Heart left ventricle (tissue), 16 donors: Measurements from ENCODE around the gene MMP27. TPM values are rescaled to one million over a fixed set of nuclear protein-coding genes. Genes with fewer than 3 reads are reported as not detected.
"Not testable (repeated sequence)": the region's sequence is repeated elsewhere in the genome, so short reads cannot be mapped to it uniquely, and the experiment has no call there.

Experiments
- ATAC-seq, 4 donors: fragments of 200-7000 bp; cut with Tn5 transposase; one replicate each; pipeline ENCODE4 v1.9.1; 2020 to 2022; ENCODE audit warnings: moderate library complexity in 4 of 4, mild to moderate bottlenecking in 3 of 4, moderate number of reproducible peaks in 1 of 4
- DNase-seq, 5 donors: peaks; one replicate each; pipeline ENCODE4 v3.0.0-alpha.2; 2020
- H3K27ac ChIP-seq, 12 donors: fragments of 200-600 bp; sonication (generic) in 4 of 12; one replicate each; pipeline versions ENCODE4 v1.5.0 to v1.8.0; 2016 to 2022; ENCODE audit warnings: mild to moderate bottlenecking in 2 of 12
- H3K27me3 ChIP-seq, 9 donors: fragments of 200-600 bp; sonication (generic) in 2 of 9; one replicate each; pipeline versions ENCODE4 v1.5.1 to v1.8.0; 2016 to 2022; ENCODE audit warnings: mild to moderate bottlenecking in 3 of 9
- H3K36me3 ChIP-seq, 9 donors: fragments of 200-600 bp; sonication (generic) in 2 of 9; one replicate each; pipeline versions ENCODE4 v1.5.0 to v1.8.0; 2018 to 2022; ENCODE audit warnings: mild to moderate bottlenecking in 2 of 9
- H3K4me1 ChIP-seq, 12 donors: fragments of 200-600 bp; sonication (generic) in 4 of 12; one replicate each; pipeline versions ENCODE4 v1.5.0 to v1.8.0; 2016 to 2022; ENCODE audit warnings: mild to moderate bottlenecking in 3 of 12
- H3K4me3 ChIP-seq, 12 donors: fragments of 200-600 bp; sonication (generic) in 4 of 12; one replicate each; pipeline versions ENCODE4 v1.5.0 to v1.8.0; 2017 to 2022; ENCODE audit warnings: mild to moderate bottlenecking in 9 of 12, moderate library complexity in 4 of 12
- H3K9me3 ChIP-seq, 12 donors: fragments of 200-600 bp; sonication (generic) in 4 of 12; one replicate each; pipeline versions ENCODE4 v1.5.0 to v1.8.0; 2016 to 2022; ENCODE audit warnings: mild to moderate bottlenecking in 1 of 12
- POLR2A ChIP-seq, 2 donors: fragments of 450-650 bp; IDR thresholded peaks; one replicate each; pipeline ENCODE4 v1.6.1; 2017; ENCODE audit warnings: antibody characterized with exemption in 2 of 2, mild to moderate bottlenecking in 2 of 2, moderate library complexity in 2 of 2
- WGBS, 4 donors: extraction: QIAGEN DNeasy Blood & Tissue Kit in 2 of 4; methylation state at CpG; one replicate each; pipeline versions ENCODE4 v1.1.5 to v1.1.7; 2013 to 2018; 5-methylcytosine and 5-hydroxymethylcytosine counted together
- intact Hi-C, 10 donors: fragments of 100-400 bp; cut with DNase I; formaldehyde crosslinking; loops; one replicate each; pipeline versions ENCODE4 v1.11.1 to v1.14.2; 2022
- long read RNA-seq, 3 donors: library from polyadenylated mRNA; unstranded; transcript quantifications; one replicate each; pipeline ENCODE4 v2.0.0, GENCODE V29; 2020 to 2021
- polyA plus RNA-seq, 2 donors: library from polyadenylated mRNA; stranded (reverse); fragments of 200-250 nt; gene quantifications; one replicate each; pipeline ENCODE4 v1.2.3, GENCODE V29; 2013
- total RNA-seq, 9 donors: library from RNA; depleted of rRNA in 2 of 9; stranded (reverse); fragments of >200 nt in 2 of 9; fragmentation: NEBNext Ultra II Directional in 3 of 9; extraction: Animal tissue kit (Norgen Biotek cat#: 25700) in 3 of 9; gene quantifications; one replicate each; pipeline versions ENCODE4 v1.1.0 to v1.2.4, GENCODE V29; 2016 to 2023
- TF ChIP-seq, protein P1 (sequence below), 12 donors: fragments of 200-600 bp; sonication (generic) in 4 of 12; IDR thresholded peaks; one replicate each; pipeline versions ENCODE4 v1.5.0 to v1.8.0; 2018 to 2022; ENCODE audit warnings: antibody characterized with exemption in 12 of 12, mild to moderate bottlenecking in 5 of 12
- donor health status: ischemic (EF 13 %, LVEDD 7.1; RV severe dilation, severe dysfunction).
- donor health status: healthy with polysubstance abuse.
- donor health status: DM: no; HTN: yes; CAD: no.
- donor health status: DM: no; HTN: no; CAD: no.
- donor health status: ischemic (EF 25% LVEDD 6.9; RV normal size, moderate dysfunction).
- donor health status: ischemic (EF 25% LVEDD 5.7; RV mildly dilated, moderate dysfunction).
- donor health status: healthy.
- donor health status: DM: yes; HTN: yes; CAD: no.
- donor health status: ischemic (EF 35%, LVEDD 5.7; RV mildly dilated, moderate dysfunction).
- donor health status: nonischemic (EF 11% LVEDD 7.7; RV severe dilation, severe dysfunction).
- donor health status: DM: yes; HTN: yes; CAD: no.
- donor health status: PGD.
- donor health status: ischemic (EF 29% LVEDD 5.4; RV normal size, mild dysfunction).
- donor health status: nonischemic (EF 23%, LVEDD 6.1; RV moderate dilation, normal function).

MMP27 gene
- under 1 TPM in 1 of 9 donors, not detected in 8; 0.14 TPM for total RNA-seq
- polyA plus RNA-seq: not detected
- long read RNA-seq, donor 1: 0 reads
- long read RNA-seq, donor 2: 0 reads
- long read RNA-seq, donor 3: 0 reads

GRCh38 chr11:102705626-102706025 lies at the start of gene MMP27:
MMP27 (minus strand) TSS chr11:102705769; CDS start chr11:102705714, 55 bp downstream.
- Histone ChIP-seq H3K4me3 (no peak within 1 kb of the TSS), H3K4me1 (no peaks in the 10 kb centered on the region), H3K36me3 (no peaks in the 10 kb centered on the region), H3K27me3 (no peaks in the 10 kb centered on the region), H3K9me3 (no peaks in the 10 kb centered on the region), H3K27ac (no peak within 1 kb of the TSS)
- intact Hi-C loops: no loop called here
- WGBS, 4 donors: 77 to 87% (median 78%) methylated on average over 5 of the region's 5 CpGs
- ATAC-seq (no peak), DNase-seq (no peak)
- no peak for TF ChIP-seq POLR2A (IDR thresholded peaks at IDR 0.05)
- TF ChIP-seq, protein P1, sequence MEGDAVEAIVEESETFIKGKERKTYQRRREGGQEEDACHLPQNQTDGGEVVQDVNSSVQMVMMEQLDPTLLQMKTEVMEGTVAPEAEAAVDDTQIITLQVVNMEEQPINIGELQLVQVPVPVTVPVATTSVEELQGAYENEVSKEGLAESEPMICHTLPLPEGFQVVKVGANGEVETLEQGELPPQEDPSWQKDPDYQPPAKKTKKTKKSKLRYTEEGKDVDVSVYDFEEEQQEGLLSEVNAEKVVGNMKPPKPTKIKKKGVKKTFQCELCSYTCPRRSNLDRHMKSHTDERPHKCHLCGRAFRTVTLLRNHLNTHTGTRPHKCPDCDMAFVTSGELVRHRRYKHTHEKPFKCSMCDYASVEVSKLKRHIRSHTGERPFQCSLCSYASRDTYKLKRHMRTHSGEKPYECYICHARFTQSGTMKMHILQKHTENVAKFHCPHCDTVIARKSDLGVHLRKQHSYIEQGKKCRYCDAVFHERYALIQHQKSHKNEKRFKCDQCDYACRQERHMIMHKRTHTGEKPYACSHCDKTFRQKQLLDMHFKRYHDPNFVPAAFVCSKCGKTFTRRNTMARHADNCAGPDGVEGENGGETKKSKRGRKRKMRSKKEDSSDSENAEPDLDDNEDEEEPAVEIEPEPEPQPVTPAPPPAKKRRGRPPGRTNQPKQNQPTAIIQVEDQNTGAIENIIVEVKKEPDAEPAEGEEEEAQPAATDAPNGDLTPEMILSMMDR (IDR thresholded peaks at IDR 0.05): no peak

DNA sequence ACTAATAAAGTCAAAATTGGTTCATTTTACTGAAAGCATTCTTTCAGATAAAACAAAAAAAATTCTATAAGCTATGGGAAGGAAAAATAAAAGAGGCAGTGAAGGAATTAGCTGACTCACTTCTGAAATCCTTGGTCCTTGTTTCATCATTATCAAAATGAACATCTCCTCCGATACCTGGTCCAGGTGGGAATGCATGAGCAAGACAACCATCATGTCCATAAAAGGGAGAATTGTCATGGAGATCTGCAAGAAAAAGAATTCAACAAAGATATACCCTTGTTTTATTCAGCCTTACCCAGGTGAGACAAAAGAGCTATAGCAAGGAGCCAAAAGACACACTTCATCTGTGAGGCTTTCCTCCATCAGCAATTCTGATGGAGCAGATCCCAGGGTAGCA lies 47.7 kb upstream of the MMP27 start:
- H3K4me1 ChIP-seq: peaks cover 0 to 5% (median 0%) of the 10 kb centered on the region in 12 donors
- WGBS, 4 donors: 94 to 100% (median 98%) methylated on average over 1 of the region's 1 CpG
- peaks cover 0 to 58% (median 0%) of the 10 kb centered on the region in 9 donors for H3K27me3 ChIP-seq
- no peak for DNase-seq
- H3K36me3 ChIP-seq: no peaks in the 10 kb centered on the region
- no peak for ATAC-seq
- intact Hi-C loops: no loop called here
- no peak overlapping the region for H3K4me3 ChIP-seq
- no peak overlapping the region for H3K27ac ChIP-seq
- H3K9me3 ChIP-seq: peaks cover 0 to 4% (median 0%) of the 10 kb centered on the region in 12 donors
- no peak for TF ChIP-seq POLR2A (IDR thresholded peaks at IDR 0.05)
- TF ChIP-seq, protein P1 (IDR thresholded peaks at IDR 0.05): no peak

DNA sequence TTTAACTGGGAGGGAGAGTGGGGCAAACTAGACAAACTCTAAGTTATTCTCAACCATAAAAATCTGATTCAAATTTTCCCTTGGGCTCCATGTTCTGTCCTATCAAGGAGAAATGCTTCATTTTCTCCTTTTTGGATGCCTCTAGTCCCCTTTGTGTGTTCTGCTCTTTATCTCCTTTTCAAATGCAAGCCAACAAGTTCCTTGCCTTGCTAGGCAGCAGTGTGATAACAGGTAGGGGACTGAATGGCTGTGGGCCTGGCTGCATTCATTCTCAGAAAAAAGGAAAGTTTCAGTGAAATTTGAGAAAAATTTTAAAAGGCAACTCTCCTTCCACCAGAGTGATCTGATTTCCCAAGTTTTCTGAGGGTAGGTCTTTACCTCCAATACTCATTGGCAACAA lies 46.1 kb upstream of the MMP27 start:
- Histone ChIP-seq H3K9me3 (peaks cover 0 to 10% (median 0%) of the 10 kb centered on the region in 12 donors), H3K4me3 (no peak overlapping the region), H3K4me1 (no peaks in the 10 kb centered on the region), H3K27ac (no peak overlapping the region), H3K36me3 (no peaks in the 10 kb centered on the region), H3K27me3 (peaks cover 0 to 54% (median 0%) of the 10 kb centered on the region in 9 donors)
- TF ChIP-seq, protein P1 (IDR thresholded peaks at IDR 0.05): no peak
- TF ChIP-seq POLR2A (IDR thresholded peaks at IDR 0.05): no peak
- intact Hi-C loops: no loop called here
- DNase-seq (no peak), ATAC-seq (no peak)

DNA sequence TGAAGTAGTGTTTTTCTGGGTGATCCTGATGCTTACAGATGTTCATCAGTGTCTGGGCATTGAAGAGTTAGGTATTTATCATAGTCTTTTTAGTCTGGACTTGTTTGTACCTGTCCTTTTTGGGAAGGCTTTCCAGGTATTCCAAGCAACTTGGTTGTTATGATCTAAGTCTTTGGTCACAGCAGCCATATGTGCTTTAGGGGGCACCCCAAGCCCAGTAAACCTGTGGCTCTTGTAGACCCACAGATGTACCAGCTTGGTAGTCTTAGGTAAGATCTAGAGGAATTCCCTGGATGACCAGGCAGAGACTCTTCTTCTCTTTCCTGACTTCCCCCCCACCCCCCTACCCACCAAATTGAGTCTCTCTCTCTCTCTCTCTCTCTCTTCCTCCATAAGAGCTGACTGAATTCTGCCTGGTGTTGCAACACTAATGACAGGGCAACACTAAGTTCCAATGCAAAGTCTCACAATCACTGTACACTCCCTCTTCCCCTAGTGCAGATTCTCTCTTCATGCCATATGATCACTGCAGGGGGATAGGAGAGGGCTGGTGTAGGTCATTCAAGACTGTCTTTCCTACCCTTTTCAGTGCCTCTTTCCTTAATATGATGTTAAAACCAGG lies 43.6 kb upstream of the MMP27 start:
- Histone ChIP-seq H3K4me3 (no peak overlapping the region), H3K9me3 (peaks cover 0 to 10% (median 0%) of the 10 kb centered on the region in 12 donors), H3K27ac (no peak overlapping the region), H3K36me3 (no peaks in the 10 kb centered on the region), H3K4me1 (no peaks in the 10 kb centered on the region), H3K27me3 (peaks cover 0 to 41% (median 0%) of the 10 kb centered on the region in 9 donors)
- ATAC-seq (no peak), DNase-seq (no peak)
- intact Hi-C loops: no loop called here
- TF ChIP-seq, protein P1 (IDR thresholded peaks at IDR 0.05): no peak
- no peak for TF ChIP-seq POLR2A (IDR thresholded peaks at IDR 0.05)

GRCh38 chr11:102746746-102747578 lies 41.4 kb upstream of the MMP27 start:
- ATAC-seq, intact Hi-C loops, DNase-seq, H3K27ac ChIP-seq, H3K4me1 ChIP-seq, H3K36me3 ChIP-seq, H3K4me3 ChIP-seq, H3K9me3 ChIP-seq: not testable (repeated sequence)
- peaks cover 0 to 29% (median 0%) of the 10 kb centered on the region in 9 donors for H3K27me3 ChIP-seq
- 78 to 95% (median 84%) methylated on average over 26 to 31 of the region's 32 CpGs for WGBS, 4 donors
